WTC11 (cell line): Measurements from ENCODE around the gene TMEM184A. TPM values are rescaled to one million over a fixed set of nuclear protein-coding genes. Genes with fewer than 3 reads are reported as not detected.

Experiments
- ATAC-seq: fragments of 200-7000 bp; cut with Tn5 transposase; 2 replicates; pipeline ENCODE4 v1.10.0; 2021; ENCODE audit warnings: mild to moderate bottlenecking, moderate library complexity
- CTCF ChIA-PET: fragments of 300-600 bp; sonication (Branson Sonifier 250); formaldehyde crosslinking; loops from one replicate; lab custom pipeline; 2021; ENCODE audit warnings: antibody characterized with exemption; lab: Charles Lee
- POLR2A ChIA-PET: fragments of 350-600 bp; sonication (Branson Sonifier 250); formaldehyde crosslinking; loops from one replicate; lab custom pipeline; 2021; ENCODE audit warnings: antibody characterized with exemption; lab: Charles Lee
- DNase-seq: peaks from one replicate; pipeline ENCODE4 v3.0.0; 2021; ENCODE audit warnings: low spot score
- H3K27ac Mint-ChIP-seq: 2 replicates; pipeline ENCODE4 v1.8.0; 2021; ENCODE audit warnings: mixed read lengths
- H3K27me3 Mint-ChIP-seq: 2 replicates; pipeline ENCODE4 v1.8.0; 2021; ENCODE audit warnings: low read depth, mild to moderate bottlenecking, moderate library complexity, mixed read lengths
- H3K36me3 Mint-ChIP-seq: 2 replicates; pipeline ENCODE4 v1.8.0; 2021; ENCODE audit warnings: mixed read lengths
- H3K4me1 Mint-ChIP-seq: 2 replicates; pipeline ENCODE4 v1.8.0; 2022; ENCODE audit warnings: mixed read lengths
- H3K4me3 Mint-ChIP-seq: 2 replicates; pipeline ENCODE4 v1.8.0; 2021; ENCODE audit warnings: mild to moderate bottlenecking, moderate library complexity, mixed read lengths
- H3K9me3 Mint-ChIP-seq: 2 replicates; pipeline ENCODE4 v1.8.0; 2021; ENCODE audit warnings: mixed read lengths
- AFF4 ChIP-seq: sonication (generic); formaldehyde crosslinking; IDR thresholded peaks from 2 replicates; pipeline ENCODE4 v1.8.1; 2023; ENCODE audit warnings: mild to moderate bottlenecking, missing genetic modification reagents, borderline replicate concordance
- E2F4 ChIP-seq: sonication (generic); formaldehyde crosslinking; IDR thresholded peaks from 2 replicates; pipeline ENCODE4 v1.8.1; 2022; ENCODE audit warnings: low read depth, mild to moderate bottlenecking, moderate library complexity, missing genetic modification reagents, borderline replicate concordance
- ERG ChIP-seq: fragments of 250-450 bp; sonication (Bioruptor Pico); IDR thresholded peaks from 2 replicates; pipeline ENCODE4 v1.8.0; 2021; ENCODE audit warnings: mild to moderate bottlenecking
- FOXJ3 ChIP-seq: sonication (generic); formaldehyde crosslinking; IDR thresholded peaks from 2 replicates; pipeline ENCODE4 v1.9.0; 2021; ENCODE audit warnings: missing genetic modification reagents, mild to moderate bottlenecking, borderline replicate concordance
- GTF2I ChIP-seq: fragments of 250-450 bp; sonication (Bioruptor Pico); conservative IDR thresholded peaks from 2 replicates; pipeline ENCODE4 v1.4.0; 2021; ENCODE audit warnings: mild to moderate bottlenecking
- IRF1 ChIP-seq: sonication (generic); formaldehyde crosslinking; IDR thresholded peaks from 2 replicates; pipeline ENCODE4 v1.8.0; 2023; ENCODE audit warnings: missing genetic modification reagents
- IRF2 ChIP-seq: sonication (generic); formaldehyde crosslinking; IDR thresholded peaks from 2 replicates; pipeline ENCODE4 v1.8.0; 2022; ENCODE audit warnings: low read depth, missing genetic modification reagents, borderline replicate concordance
- MYBL2 ChIP-seq: sonication (generic); formaldehyde crosslinking; IDR thresholded peaks from 2 replicates; pipeline ENCODE4 v1.8.1; 2023; ENCODE audit warnings: mild to moderate bottlenecking, moderate library complexity, missing genetic modification reagents
- NFYB ChIP-seq: sonication (generic); formaldehyde crosslinking; conservative IDR thresholded peaks from 2 replicates; pipeline ENCODE4 v1.8.0; 2022; ENCODE audit warnings: low read depth, missing genetic modification reagents
- NR2C2 ChIP-seq: sonication (generic); formaldehyde crosslinking; IDR thresholded peaks from 2 replicates; pipeline ENCODE4 v1.8.0; 2022; ENCODE audit warnings: mild to moderate bottlenecking, missing genetic modification reagents
- PRDM15 ChIP-seq: sonication (generic); formaldehyde crosslinking; IDR thresholded peaks from 2 replicates; pipeline ENCODE4 v1.8.0; 2022; ENCODE audit warnings: missing genetic modification reagents
- SP1 ChIP-seq: sonication (generic); formaldehyde crosslinking; conservative IDR thresholded peaks from 2 replicates; pipeline ENCODE4 v1.8.1; 2022; ENCODE audit warnings: missing genetic modification reagents
- TP53 ChIP-seq: sonication (generic); formaldehyde crosslinking; IDR thresholded peaks from 2 replicates; pipeline ENCODE4 v1.8.1; 2023; ENCODE audit warnings: mild to moderate bottlenecking, missing genetic modification reagents
- ZNF219 ChIP-seq: sonication (generic); formaldehyde crosslinking; IDR thresholded peaks from 2 replicates; pipeline ENCODE4 v1.8.0; 2023; ENCODE audit warnings: missing genetic modification reagents, mild to moderate bottlenecking, borderline replicate concordance
- ZNF232 ChIP-seq: sonication (generic); formaldehyde crosslinking; IDR thresholded peaks from 2 replicates; pipeline ENCODE4 v1.8.0; 2022; ENCODE audit warnings: mild to moderate bottlenecking, missing genetic modification reagents
- ZNF512 ChIP-seq: sonication (generic); formaldehyde crosslinking; IDR thresholded peaks from 2 replicates; pipeline ENCODE4 v1.8.1; 2022; ENCODE audit warnings: missing genetic modification reagents, borderline replicate concordance
- ZSCAN18 ChIP-seq: fragments of 250-450 bp; sonication (Bioruptor Pico); IDR thresholded peaks from 2 replicates; pipeline ENCODE4 v2.1.2; 2022; ENCODE audit warnings: mild to moderate bottlenecking, moderate library complexity
- total RNA-seq: library from RNA; stranded (reverse); gene quantifications from 3 replicates; pipeline ENCODE4 v1.2.3, GENCODE V29; 2021

Gene TMEM184A
- total RNA-seq, 1 experiment from 2014 or later: 1.4 TPM

GRCh38 chr7:1598961-1599639 lies 43.1 kb upstream of the TMEM184A start:
- ATAC-seq (no peak), DNase-seq (no peak)
- TF ChIP-seq IRF1 (CRISPR knock-in tag) (no peak), E2F4 (no peak), NFYB (CRISPR knock-in tag) (no peak), FOXJ3 (CRISPR knock-in tag) (no peak), ERG (no peak), NR2C2 (CRISPR knock-in tag) (no peak), ZNF512 (CRISPR knock-in tag) (no peak), IRF2 (CRISPR knock-in tag) (no peak), TP53 (CRISPR knock-in tag) (no peak), MYBL2 (CRISPR knock-in tag) (no peak)
- H3K27ac Mint-ChIP-seq: no peak overlapping the region
- ChIA-PET POLR2A (interaction anchor here (0.6 kb wide), 1 partner anchor 43 kb away, joined by 4 read pairs; no protein-coding TSS in a partner anchor), CTCF (interaction anchor here (0.8 kb wide), 1 partner anchor 43 kb away, joined by 3 read pairs; the partner anchor contains the start of gene TMEM184A)
- no peak overlapping the region for H3K4me3 Mint-ChIP-seq
- no peaks in the 10 kb centered on the region for H3K9me3 Mint-ChIP-seq
- no peaks in the 10 kb centered on the region for H3K36me3 Mint-ChIP-seq
- no peaks in the 10 kb centered on the region for H3K4me1 Mint-ChIP-seq
- H3K27me3 Mint-ChIP-seq: peaks cover 2% of the 10 kb centered on the region; the same call in 1 of the 2 replicates

GRCh38 chr7:1598286-1598685 lies 42.3 kb upstream of the TMEM184A start:
- H3K9me3 Mint-ChIP-seq: no peaks in the 10 kb centered on the region
- ChIA-PET CTCF (no interaction called here), POLR2A (no interaction called here)
- peaks cover 2% of the 10 kb centered on the region; the same call in 1 of the 2 replicates for H3K27me3 Mint-ChIP-seq
- ATAC-seq (no peak), DNase-seq (no peak)
- H3K27ac Mint-ChIP-seq: 0 out of 2 replicates have a peak overlapping the region, but pooled peaks have one; percentile 36
- no peaks in the 10 kb centered on the region for H3K4me1 Mint-ChIP-seq
- no peaks in the 10 kb centered on the region for H3K36me3 Mint-ChIP-seq
- no peak overlapping the region for H3K4me3 Mint-ChIP-seq
- TF ChIP-seq PRDM15 (CRISPR knock-in tag): no peak
- TF ChIP-seq ZNF232 (CRISPR knock-in tag): no peak
- no peak for TF ChIP-seq NFYB (CRISPR knock-in tag)
- TF ChIP-seq SP1: no peak
- TF ChIP-seq GTF2I (CRISPR knock-in tag): no peak
- no peak for TF ChIP-seq AFF4 (CRISPR knock-in tag)
- TF ChIP-seq ZNF219 (CRISPR knock-in tag): no peak
- TF ChIP-seq ZNF512 (CRISPR knock-in tag): no peak
- no peak for TF ChIP-seq ZSCAN18 (CRISPR knock-in tag)
